Activated CD4-positive, alpha-beta T cell treated with anti-CD3 and anti-CD28 coated beads, Interleukin-2, amount 10 ng/mL, durations not matched to agents 7 days and 5 days (primary cell): ENCODE data around the gene VIM. TPM values are rescaled to one million over a fixed set of nuclear protein-coding genes. Genes with fewer than 3 reads are reported as not detected.

Experiments used
- CTCF ChIA-PET: fragments of 350-600 bp; sonication (Branson Sonifier 250); formaldehyde crosslinking; loops from one replicate; lab custom pipeline; 2021; ENCODE audit warnings: antibody characterized with exemption; lab: Charles Lee
- POLR2A ChIA-PET: fragments of 350-600 bp; sonication (Branson Sonifier 250); formaldehyde crosslinking; loops from one replicate; lab custom pipeline; 2021; ENCODE audit warnings: antibody characterized with exemption; lab: Charles Lee
- DNase-seq: peaks from one replicate; pipeline ENCODE4 v3.0.0-alpha.2; 2020
- H3K27ac Mint-ChIP-seq: one replicate; pipeline ENCODE4 v1.8.0; 2021; ENCODE audit warnings: mild to moderate bottlenecking, moderate library complexity, mixed read lengths
- H3K27me3 Mint-ChIP-seq: one replicate; pipeline ENCODE4 v1.8.0; 2021; ENCODE audit warnings: mixed read lengths
- H3K36me3 Mint-ChIP-seq: one replicate; pipeline ENCODE4 v1.8.0; 2021; ENCODE audit warnings: low read depth, mixed read lengths
- H3K4me1 Mint-ChIP-seq: one replicate; pipeline ENCODE4 v1.8.0; 2021; ENCODE audit warnings: mixed read lengths
- H3K4me3 Mint-ChIP-seq: one replicate; pipeline ENCODE4 v1.8.0; 2021; ENCODE audit warnings: mild to moderate bottlenecking, moderate library complexity, mixed read lengths
- H3K9me3 Mint-ChIP-seq: one replicate; pipeline ENCODE4 v1.8.0; 2021; ENCODE audit warnings: mixed read lengths
- total RNA-seq, 2 experiments: library from RNA; stranded (reverse); gene quantifications; one replicate each; pipeline ENCODE4 v1.2.3, GENCODE V29; 2021

The VIM gene
- total RNA-seq, 2 experiments from 2014 or later: 2,713 to 2,904 TPM

- Mint-ChIP-seq H3K9me3 (no peaks in the 10 kb centered on the region), H3K27ac (peak overlapping the region; percentile 100), H3K36me3 (peaks cover 36% of the 10 kb centered on the region), H3K27me3 (peaks cover 2% of the 10 kb centered on the region), H3K4me1 (peaks cover 43% of the 10 kb centered on the region), H3K4me3 (peak overlapping the region; percentile 99)
- ChIA-PET POLR2A (no interaction called here), CTCF (interaction anchor here (0.8 to 2.6 kb wide), 3 partner anchors 11 to 327 kb away, joined by 3 to 7 read pairs (median 7); no protein-coding TSS in a partner anchor)
- no peak for DNase-seq
These were observed 1.1 kb upstream of the VIM start for GRCh38 chr10:17226891-17227303.

GRCh38 chr10:17227367-17228090 lies 512 bp upstream of the VIM start:
- H3K4me3 Mint-ChIP-seq: peak overlapping the region; percentile 99
- peaks cover 2% of the 10 kb centered on the region for H3K27me3 Mint-ChIP-seq
- H3K9me3 Mint-ChIP-seq: no peaks in the 10 kb centered on the region
- peak; percentile 42 for DNase-seq
- H3K4me1 Mint-ChIP-seq: peaks cover 46% of the 10 kb centered on the region
- peaks cover 43% of the 10 kb centered on the region for H3K36me3 Mint-ChIP-seq
- peak overlapping the region; percentile 100 for H3K27ac Mint-ChIP-seq
- POLR2A ChIA-PET: interaction anchor here (0.7 to 0.9 kb wide), 2 partner anchors 10 to 52 kb away, joined by 3 to 11 read pairs; no protein-coding TSS in a partner anchor
- CTCF ChIA-PET: interaction anchor here (0.8 to 2.6 kb wide), 6 partner anchors 9 to 336 kb away, joined by 3 to 9 read pairs (median 6); no protein-coding TSS in a partner anchor

GRCh38 chr10:17229016-17229716 lies 1.1 kb downstream of the VIM start:
- H3K36me3 Mint-ChIP-seq: peaks cover 51% of the 10 kb centered on the region
- peak; percentile 86 for DNase-seq
- peaks cover 57% of the 10 kb centered on the region for H3K4me1 Mint-ChIP-seq
- H3K4me3 Mint-ChIP-seq: peak overlapping the region; percentile 99
- ChIA-PET CTCF (interaction anchor here (0.7 to 2.6 kb wide), 14 partner anchors 8 to 416 kb away, joined by 3 to 13 read pairs (median 4); partner anchors contain the start of genes RSU1 and TRDMT1), POLR2A (interaction anchor here (1.0 to 2.2 kb wide), 6 partner anchors 8 to 415 kb away, joined by 3 to 20 read pairs (median 4); partner anchors contain the start of gene STAM)
- peak overlapping the region; percentile 100 for H3K27ac Mint-ChIP-seq
- peaks cover 2% of the 10 kb centered on the region for H3K27me3 Mint-ChIP-seq
- H3K9me3 Mint-ChIP-seq: no peaks in the 10 kb centered on the region

- peaks cover 62% of the 10 kb centered on the region for H3K4me1 Mint-ChIP-seq
- ChIA-PET POLR2A (interaction anchor here (1.0 to 2.2 kb wide), 5 partner anchors 8 to 414 kb away, joined by 3 to 20 read pairs (median 4); partner anchors contain the start of gene STAM), CTCF (interaction anchor here (0.7 to 2.6 kb wide), 12 partner anchors 9 to 416 kb away, joined by 3 to 13 read pairs (median 4); partner anchors contain the start of genes RSU1 and TRDMT1)
These were observed 1.6 kb downstream of the VIM start for GRCh38 chr10:17229717-17229966.

GRCh38 chr10:17229967-17230682 lies 2.1 kb downstream of the VIM start:
- peaks cover 57% of the 10 kb centered on the region for H3K36me3 Mint-ChIP-seq
- POLR2A ChIA-PET: interaction anchor here (1.0 to 2.2 kb wide), 5 partner anchors 9 to 414 kb away, joined by 3 to 20 read pairs (median 4); partner anchors contain the start of gene STAM
- peak overlapping the region; percentile 100 for H3K27ac Mint-ChIP-seq
- H3K9me3 Mint-ChIP-seq: no peaks in the 10 kb centered on the region
- DNase-seq: peak; percentile 94
- H3K27me3 Mint-ChIP-seq: no peaks in the 10 kb centered on the region
- CTCF ChIA-PET: interaction anchor here (0.6 to 2.6 kb wide), 17 partner anchors 9 to 415 kb away, joined by 3 to 13 read pairs (median 4); partner anchors contain the start of genes RSU1 and TRDMT1
- H3K4me1 Mint-ChIP-seq: peaks cover 63% of the 10 kb centered on the region
- H3K4me3 Mint-ChIP-seq: peak overlapping the region; percentile 99

More at GRCh38 chr10:17229717-17229966, 1.6 kb downstream of the VIM start:
- Mint-ChIP-seq H3K4me3 (peak overlapping the region; percentile 99), H3K9me3 (no peaks in the 10 kb centered on the region), H3K36me3 (peaks cover 56% of the 10 kb centered on the region), H3K27me3 (peaks cover 2% of the 10 kb centered on the region), H3K27ac (peak overlapping the region; percentile 100)
- no peak for DNase-seq

- CTCF ChIA-PET: no interaction called here
- POLR2A ChIA-PET: interaction anchor here (0.5 kb wide), 2 partner anchors 34 to 114 kb away, joined by 3 read pairs; no protein-coding TSS in a partner anchor
- Mint-ChIP-seq H3K4me1 (peaks cover 62% of the 10 kb centered on the region), H3K36me3 (peaks cover 68% of the 10 kb centered on the region), H3K9me3 (no peaks in the 10 kb centered on the region), H3K4me3 (peak overlapping the region; percentile 99), H3K27ac (peak overlapping the region; percentile 100), H3K27me3 (no peaks in the 10 kb centered on the region)
- DNase-seq: no peak
These were observed 3.7 kb downstream of the VIM start for GRCh38 chr10:17231788-17232187.

- ChIA-PET CTCF (no interaction called here), POLR2A (interaction anchor here (0.5 kb wide), 1 partner anchor 115 kb away, joined by 3 read pairs; no protein-coding TSS in a partner anchor)
- peaks cover 73% of the 10 kb centered on the region for H3K36me3 Mint-ChIP-seq
- no peak for DNase-seq
- no peaks in the 10 kb centered on the region for H3K27me3 Mint-ChIP-seq
- H3K4me3 Mint-ChIP-seq: peak overlapping the region; percentile 99
- H3K27ac Mint-ChIP-seq: peak overlapping the region; percentile 100
- H3K4me1 Mint-ChIP-seq: peaks cover 56% of the 10 kb centered on the region
- no peaks in the 10 kb centered on the region for H3K9me3 Mint-ChIP-seq
These were observed 4.4 kb downstream of the VIM start for GRCh38 chr10:17232276-17232960.

- H3K4me3 Mint-ChIP-seq: peak overlapping the region; percentile 36
- no peaks in the 10 kb centered on the region for H3K9me3 Mint-ChIP-seq
- no peak for DNase-seq
- H3K36me3 Mint-ChIP-seq: peaks cover 80% of the 10 kb centered on the region
- ChIA-PET CTCF (no interaction called here), POLR2A (no interaction called here)
- H3K4me1 Mint-ChIP-seq: peaks cover 55% of the 10 kb centered on the region
- H3K27me3 Mint-ChIP-seq: no peaks in the 10 kb centered on the region
- H3K27ac Mint-ChIP-seq: peak overlapping the region; percentile 62
These were observed 5.4 kb downstream of the VIM start for GRCh38 chr10:17233286-17233991.

GRCh38 chr10:17234431-17234945 lies 6.4 kb downstream of the VIM start:
- Mint-ChIP-seq H3K4me1 (peaks cover 60% of the 10 kb centered on the region), H3K36me3 (peaks cover 77% of the 10 kb centered on the region), H3K27me3 (no peaks in the 10 kb centered on the region), H3K9me3 (no peaks in the 10 kb centered on the region), H3K27ac (peak overlapping the region; percentile 50), H3K4me3 (peak overlapping the region; percentile 55)
- ChIA-PET POLR2A (interaction anchor here (0.6 kb wide), 1 partner anchor 44 kb away, joined by 3 read pairs; no protein-coding TSS in a partner anchor), CTCF (interaction anchor here (2.5 kb wide), 1 partner anchor 20 kb away, joined by 5 read pairs; no protein-coding TSS in a partner anchor)
- no peak for DNase-seq

- peaks cover 72% of the 10 kb centered on the region for H3K36me3 Mint-ChIP-seq
- POLR2A ChIA-PET: interaction anchor here (0.6 kb wide), 1 partner anchor 45 kb away, joined by 3 read pairs; no protein-coding TSS in a partner anchor
- no peaks in the 10 kb centered on the region for H3K9me3 Mint-ChIP-seq
These were observed 7.1 kb downstream of the VIM start for GRCh38 chr10:17235136-17235535.

More at GRCh38 chr10:17235136-17235535, 7.1 kb downstream of the VIM start:
- peak; percentile 23 for DNase-seq
- Mint-ChIP-seq H3K27me3 (no peaks in the 10 kb centered on the region), H3K4me3 (peak overlapping the region; percentile 55), H3K4me1 (peaks cover 60% of the 10 kb centered on the region), H3K27ac (peak overlapping the region; percentile 74)
- CTCF ChIA-PET: interaction anchor here (2.5 kb wide), 1 partner anchor 20 kb away, joined by 5 read pairs; no protein-coding TSS in a partner anchor
